Mesenchymal stem cell (in vitro differentiated cells and primary cell): ENCODE measurements around the gene DOK7.
A peak's percentile ranks its signal among the peaks of the same experiment; 100 is the strongest.

ENCODE experiments used
- DNase-seq: peaks from one replicate; pipeline ENCODE4 v3.0.0-alpha.2; 2013
- H2AFZ ChIP-seq: one replicate; pipeline ENCODE4 v1.6.1; 2013; ENCODE audit warnings: low read depth, mild to moderate bottlenecking, control low read depth, inconsistent platforms, low read length, moderate library complexity
- H2AK5ac ChIP-seq: 2 replicates; pipeline ENCODE4 v1.6.1; 2013; ENCODE audit warnings: low read length, moderate library complexity, mild to moderate bottlenecking, inconsistent platforms; ENCODE audit not compliant: severe bottlenecking
- H2BK120ac ChIP-seq: one replicate; pipeline ENCODE4 v1.6.1; 2013; ENCODE audit warnings: low read depth, mild to moderate bottlenecking, inconsistent platforms, low read length, moderate library complexity
- H2BK12ac ChIP-seq, 2 experiments: one replicate each; pipeline ENCODE4 v1.6.1; 2013; ENCODE audit warnings: inconsistent platforms in 2 of 2, low read length in 2 of 2, mild to moderate bottlenecking in 2 of 2, moderate library complexity in 2 of 2, control low read depth in 1 of 2
- H2BK15ac ChIP-seq: one replicate; pipeline ENCODE4 v1.6.1; 2013; ENCODE audit warnings: mild to moderate bottlenecking, low read depth, inconsistent platforms; ENCODE audit not compliant: poor library complexity, severe bottlenecking
- H2BK5ac ChIP-seq: 2 replicates; pipeline ENCODE4 v1.6.1; 2013; ENCODE audit warnings: low read depth, mild to moderate bottlenecking, low read length, control low read depth, inconsistent platforms; ENCODE audit not compliant: poor library complexity, severe bottlenecking
- H3K14ac ChIP-seq, 2 experiments: one replicate each; pipeline ENCODE4 v1.6.1; 2013; ENCODE audit warnings: inconsistent platforms in 2 of 2, low read length in 2 of 2, control low read depth in 1 of 2, mild to moderate bottlenecking in 1 of 2, moderate library complexity in 1 of 2
- H3K18ac ChIP-seq, 2 experiments: one replicate each; pipeline ENCODE4 v1.6.1; 2013; ENCODE audit warnings: inconsistent platforms in 2 of 2, low read length in 2 of 2, control low read depth in 1 of 2, low read depth in 1 of 2, mild to moderate bottlenecking in 1 of 2
- H3K23ac ChIP-seq, 2 experiments: one replicate each; pipeline ENCODE4 v1.6.1; 2013; ENCODE audit warnings: inconsistent platforms in 2 of 2, low read length in 2 of 2, mild to moderate bottlenecking in 2 of 2, moderate library complexity in 2 of 2, control low read depth in 1 of 2
- H3K27ac ChIP-seq: 2 replicates; pipeline ENCODE4 v1.5.1; 2013; ENCODE audit warnings: mild to moderate bottlenecking, moderate library complexity, low read length, control low read depth, inconsistent platforms; ENCODE audit not compliant: poor library complexity, severe bottlenecking
- H3K27me3 ChIP-seq, 2 experiments: 2 replicates each; pipeline versions ENCODE4 v1.6.1 to v1.7.0; 2013; ENCODE audit warnings: low read length in 2 of 2, mild to moderate bottlenecking in 2 of 2, moderate library complexity in 2 of 2, control low read depth in 1 of 2, inconsistent platforms in 1 of 2; ENCODE audit not compliant: control insufficient read depth in 1 of 2, insufficient read depth in 1 of 2
- H3K36me3 ChIP-seq, 2 experiments: 2 replicates each; pipeline versions ENCODE4 v1.6.1 to v1.7.0; 2013; ENCODE audit warnings: low read length in 2 of 2, control low read depth in 1 of 2, inconsistent platforms in 1 of 2, low read depth in 1 of 2, mild to moderate bottlenecking in 1 of 2; ENCODE audit not compliant: insufficient read depth in 2 of 2, control insufficient read depth in 1 of 2
- H3K4ac ChIP-seq, 2 experiments: one replicate each; pipeline ENCODE4 v1.6.1; 2013; ENCODE audit warnings: inconsistent platforms in 2 of 2, low read length in 2 of 2, mild to moderate bottlenecking in 2 of 2, moderate library complexity in 2 of 2, control low read depth in 1 of 2, low read depth in 1 of 2
- H3K4me1 ChIP-seq: 2 replicates; pipeline ENCODE4 v1.6.1; 2013; ENCODE audit warnings: low read depth, low read length, control low read depth; ENCODE audit not compliant: control insufficient read depth, insufficient read depth
- H3K4me2 ChIP-seq: 2 replicates; pipeline ENCODE4 v1.6.1; 2013; ENCODE audit warnings: low read length, mild to moderate bottlenecking, inconsistent platforms; ENCODE audit not compliant: poor library complexity, severe bottlenecking
- H3K4me3 ChIP-seq, 2 experiments: 2 replicates each; pipeline versions ENCODE4 v1.5.1 to v1.7.0; 2013; ENCODE audit warnings: low read length in 2 of 2, mild to moderate bottlenecking in 2 of 2, control low read depth in 1 of 2, low read depth in 1 of 2; ENCODE audit not compliant: insufficient read depth in 1 of 2
- H3K79me1 ChIP-seq: replicated peaks from 2 replicates; pipeline ENCODE4 v1.6.1; 2013; ENCODE audit warnings: mild to moderate bottlenecking, control low read depth, low read length, inconsistent platforms; ENCODE audit not compliant: poor library complexity, severe bottlenecking
- H3K9ac ChIP-seq: 2 replicates; pipeline ENCODE4 v1.7.0; 2013; ENCODE audit warnings: mild to moderate bottlenecking, low read length, moderate library complexity
- H3K9me3 ChIP-seq: 2 replicates; pipeline ENCODE4 v1.7.0; 2013; ENCODE audit warnings: mild to moderate bottlenecking, low read length; ENCODE audit not compliant: control insufficient read depth
- H4K8ac ChIP-seq: one replicate; pipeline ENCODE4 v1.6.1; 2013; ENCODE audit warnings: inconsistent platforms, mild to moderate bottlenecking, low read length, moderate library complexity
- H4K91ac ChIP-seq: one replicate; pipeline ENCODE4 v1.6.1; 2013; ENCODE audit warnings: mild to moderate bottlenecking, low read length, inconsistent platforms
- WGBS: methylation state at CpG from one replicate; pipeline ENCODE4 v1.1.7; 2013; ENCODE audit warnings: mixed read lengths; 5-methylcytosine and 5-hydroxymethylcytosine counted together

Gene DOK7

DNA sequence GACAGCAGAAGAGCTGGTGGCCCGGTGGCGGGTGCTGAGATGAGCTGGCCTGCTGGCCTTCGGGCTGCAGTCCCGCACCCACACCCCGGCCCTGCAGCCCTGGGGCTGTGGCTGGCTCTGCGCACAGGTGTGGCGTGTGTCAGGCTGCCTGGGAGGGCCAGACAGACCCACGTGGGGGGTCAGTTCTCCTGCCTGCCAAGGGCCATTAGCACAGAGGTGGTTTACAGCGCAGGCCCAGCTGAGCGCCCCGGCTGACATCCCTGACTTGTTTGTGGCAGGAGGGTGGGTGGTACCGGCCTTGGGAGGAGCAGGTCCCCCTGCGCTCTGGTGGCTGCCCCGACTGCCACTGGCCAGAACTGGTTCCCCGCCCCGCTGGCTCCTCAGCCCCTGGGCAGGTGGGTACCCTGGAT lies 30.7 kb upstream of the DOK7 start:
- no peak overlapping the region for H3K14ac ChIP-seq
- no peak overlapping the region for H4K8ac ChIP-seq
- no peak overlapping the region for H3K27ac ChIP-seq
- no peak overlapping the region for H2AK5ac ChIP-seq
- H3K4me1 ChIP-seq, result peaks cover 23% of the 10 kb centered on the region
- H4K91ac ChIP-seq, result no peak overlapping the region
- no peak overlapping the region for H3K4me2 ChIP-seq
- no peak overlapping the region for H3K4me3 ChIP-seq
- H3K23ac ChIP-seq, result no peak overlapping the region
- no peak overlapping the region for H2BK120ac ChIP-seq
- no peak for DNase-seq
- H3K9ac ChIP-seq, result no peak overlapping the region
- no peak overlapping the region for H2BK12ac ChIP-seq
- H2BK5ac ChIP-seq, result no peak overlapping the region
- no peaks in the 10 kb centered on the region for H3K79me1 ChIP-seq
- H3K9me3 ChIP-seq, result no peaks in the 10 kb centered on the region
- H3K27me3 ChIP-seq, result no peaks in the 10 kb centered on the region
- H3K4ac ChIP-seq, result no peak overlapping the region
- no peak overlapping the region for H3K18ac ChIP-seq
- WGBS, result 94% methylated on average over 16 of the region's 16 CpGs
- no peak overlapping the region for H2BK15ac ChIP-seq
- H3K36me3 ChIP-seq, result peaks cover 8 to 58% of the 10 kb centered on the region in 2 experiments
- H2AFZ ChIP-seq, result no peak overlapping the region

DNA sequence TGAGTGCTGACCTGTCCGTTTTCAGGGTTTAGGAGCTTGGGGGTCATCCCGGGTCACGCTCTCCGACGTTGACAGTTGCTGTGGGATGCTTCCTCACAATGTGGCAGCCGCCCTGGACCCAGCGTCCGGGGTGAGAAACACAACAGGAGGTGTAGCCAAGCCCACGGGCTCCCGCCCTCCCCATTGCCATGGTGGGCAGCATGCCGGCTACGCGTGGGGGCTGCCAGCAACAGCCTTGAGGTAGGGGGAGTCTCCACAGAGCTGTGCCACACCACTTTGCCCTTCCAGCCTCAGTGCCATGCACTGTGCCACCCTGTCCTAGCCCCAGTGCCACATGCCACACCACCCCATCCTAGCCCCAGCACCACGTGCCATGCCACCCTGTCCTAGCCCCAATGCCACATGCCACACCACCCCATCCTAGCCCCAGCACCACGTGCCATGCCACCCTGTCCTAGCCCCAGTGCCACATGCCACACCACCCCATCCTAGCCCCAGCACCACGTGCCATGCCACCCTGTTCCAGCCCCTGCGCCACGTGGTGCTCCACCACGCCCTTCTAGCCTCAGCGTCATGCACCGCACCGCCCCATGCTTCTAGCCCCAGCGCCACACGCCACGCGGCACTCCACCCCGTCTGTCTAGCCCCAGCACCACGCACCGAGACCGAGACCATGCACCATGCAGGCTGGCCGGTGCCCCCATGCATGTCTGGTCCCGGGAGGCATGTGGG lies 29.8 kb upstream of the DOK7 start:
- peak overlapping the region; percentile 64 for H4K91ac ChIP-seq
- H2BK15ac ChIP-seq, result no peak overlapping the region
- H3K4me2 ChIP-seq, result no peak overlapping the region
- no peak overlapping the region for H3K4ac ChIP-seq
- peaks cover 28% of the 10 kb centered on the region for H3K4me1 ChIP-seq
- no peak overlapping the region for H2BK120ac ChIP-seq
- H3K27me3 ChIP-seq, result no peaks in the 10 kb centered on the region
- 95% methylated on average over 27 of the region's 32 CpGs for WGBS
- H3K9me3 ChIP-seq, result no peaks in the 10 kb centered on the region
- no peak overlapping the region for H3K14ac ChIP-seq
- H3K27ac ChIP-seq, result no peak overlapping the region
- peaks cover 8 to 56% of the 10 kb centered on the region in 2 experiments for H3K36me3 ChIP-seq
- H3K4me3 ChIP-seq, result no peak overlapping the region
- H2AK5ac ChIP-seq, result no peak overlapping the region
- H3K18ac ChIP-seq, result no peak overlapping the region
- H2BK12ac ChIP-seq, result no peak overlapping the region
- no peak overlapping the region for H4K8ac ChIP-seq
- no peak overlapping the region for H3K23ac ChIP-seq
- H2AFZ ChIP-seq, result no peak overlapping the region
- H3K79me1 ChIP-seq, result no peaks in the 10 kb centered on the region
- no peak overlapping the region for H2BK5ac ChIP-seq
- no peak for DNase-seq
- H3K9ac ChIP-seq, result no peak overlapping the region

DNA sequence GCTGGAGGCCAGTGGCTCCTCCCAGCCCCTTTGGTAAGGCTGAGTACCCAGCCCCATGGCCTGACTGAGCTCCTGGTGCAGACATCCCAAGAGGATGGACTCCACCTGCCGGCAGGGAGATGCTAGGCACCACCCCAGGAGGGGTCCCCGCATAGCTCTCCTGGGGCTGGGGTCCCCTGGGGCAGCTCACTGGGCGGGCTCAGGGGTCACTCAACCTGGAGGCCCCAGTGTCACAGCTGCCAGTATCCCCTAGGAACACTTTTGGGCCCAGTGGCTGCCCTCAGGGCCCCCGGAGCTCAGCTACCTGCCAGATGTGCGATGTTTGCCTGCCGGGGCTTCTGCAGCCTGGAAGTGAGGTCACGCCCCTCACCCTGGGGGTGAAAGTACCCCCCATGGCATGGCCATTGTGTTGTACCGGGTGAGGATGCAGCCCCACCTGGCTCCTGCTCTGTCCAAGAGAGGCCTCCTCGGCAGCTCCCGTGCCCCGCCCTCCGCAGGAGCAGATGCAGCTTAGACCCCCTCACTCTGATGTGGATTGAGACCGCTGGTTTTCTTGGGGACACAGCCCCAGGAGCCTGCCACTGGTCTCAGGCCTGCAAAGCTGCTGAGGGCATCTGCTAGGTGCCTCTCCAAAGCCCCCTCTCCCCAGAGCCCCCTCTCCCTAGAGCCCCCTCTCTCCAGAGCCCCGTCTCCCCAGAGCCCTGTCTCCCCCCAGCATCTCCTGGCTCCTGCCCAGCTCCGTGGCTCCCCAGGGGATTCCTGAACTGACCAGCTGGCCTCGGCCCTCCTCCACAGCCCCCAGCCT lies 28.0 kb upstream of the DOK7 start:
- Histone ChIP-seq H2BK15ac (no peak overlapping the region), H3K27me3 (no peaks in the 10 kb centered on the region), H3K4me1 (peaks cover 32% of the 10 kb centered on the region), H3K14ac (no peak overlapping the region), H4K91ac (no peak overlapping the region), H2BK12ac (no peak overlapping the region), H3K9me3 (no peaks in the 10 kb centered on the region), H2AK5ac (peak overlapping the region; percentile 73), H3K27ac (no peak overlapping the region), H3K36me3 (peaks cover 3 to 41% of the 10 kb centered on the region in 2 experiments), H3K4ac (no peak overlapping the region), H4K8ac (no peak overlapping the region), H2BK5ac (no peak overlapping the region), H3K23ac (no peak overlapping the region), H3K4me3 (no peak overlapping the region), H3K18ac (no peak overlapping the region), H3K9ac (no peak overlapping the region), H3K79me1 (no peaks in the 10 kb centered on the region), H2BK120ac (no peak overlapping the region), H2AFZ (no peak overlapping the region), H3K4me2 (no peak overlapping the region)
- WGBS, result 67% methylated on average over 16 of the region's 16 CpGs
- no peak for DNase-seq

DNA sequence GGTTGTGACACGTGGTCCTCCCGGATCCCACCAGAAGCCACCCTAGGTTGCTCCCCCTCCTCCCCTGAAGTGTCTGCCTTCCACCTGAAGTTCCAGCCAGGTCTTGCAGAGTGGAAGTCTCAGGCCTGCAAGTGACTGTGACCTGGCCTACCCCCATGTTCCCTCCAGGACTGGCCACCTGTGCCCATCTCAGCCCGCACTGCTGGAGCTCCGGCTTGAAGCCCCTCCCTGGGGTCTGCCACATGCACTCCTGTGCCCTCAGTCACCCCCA lies 27.5 kb upstream of the DOK7 start:
- Histone ChIP-seq H3K79me1 (no peaks in the 10 kb centered on the region), H2AK5ac (peak overlapping the region; percentile 73), H3K4me2 (no peak overlapping the region), H2AFZ (no peak overlapping the region), H3K23ac (no peak overlapping the region), H3K9me3 (no peaks in the 10 kb centered on the region), H3K4me3 (no peak overlapping the region), H3K9ac (no peak overlapping the region), H3K36me3 (peaks cover 3 to 36% of the 10 kb centered on the region in 2 experiments), H2BK5ac (no peak overlapping the region), H3K14ac (no peak overlapping the region), H4K91ac (no peak overlapping the region), H4K8ac (no peak overlapping the region), H3K18ac (no peak overlapping the region), H2BK15ac (no peak overlapping the region), H3K4me1 (peaks cover 32% of the 10 kb centered on the region), H2BK120ac (no peak overlapping the region), H3K27me3 (no peaks in the 10 kb centered on the region), H2BK12ac (no peak overlapping the region), H3K4ac (no peak overlapping the region), H3K27ac (no peak overlapping the region)
- DNase-seq, result no peak
- 91% methylated on average over 4 of the region's 4 CpGs for WGBS
